Heart right ventricle (tissue), 16 donors: ENCODE measurements around the gene PKNOX2. TPM values are rescaled to one million over a fixed set of nuclear protein-coding genes. Genes with fewer than 3 reads are reported as not detected.

Source experiments
- ATAC-seq, 8 donors: fragments of 200-7000 bp; cut with Tn5 transposase; one replicate each; pipeline ENCODE4 v1.9.1; 2020; ENCODE audit warnings: mild to moderate bottlenecking in 8 of 8, moderate library complexity in 8 of 8, moderate number of reproducible peaks in 1 of 8
- DNase-seq, 2 donors: peaks; one replicate each; pipeline ENCODE4 v3.0.0-alpha.2; 2020
- H3K27ac ChIP-seq, 10 donors: fragments of 200-600 bp; sonication (generic) in 2 of 10; one replicate each; pipeline versions ENCODE4 v1.5.0 to v1.8.0; 2020 to 2022; ENCODE audit warnings: mild to moderate bottlenecking in 3 of 10
- H3K27me3 ChIP-seq, 7 donors: fragments of 200-600 bp; one replicate each; pipeline ENCODE4 v1.8.0; 2021 to 2022; ENCODE audit warnings: mild to moderate bottlenecking in 2 of 7
- H3K36me3 ChIP-seq, 9 donors: fragments of 200-600 bp; sonication (generic) in 1 of 9; one replicate each; pipeline versions ENCODE4 v1.5.0 to v1.8.0; 2020 to 2022; ENCODE audit warnings: mild to moderate bottlenecking in 2 of 9
- H3K4me1 ChIP-seq, 9 donors: fragments of 200-600 bp; sonication (generic) in 1 of 9; one replicate each; pipeline versions ENCODE4 v1.5.0 to v1.8.0; 2020 to 2022; ENCODE audit warnings: mild to moderate bottlenecking in 4 of 9
- H3K4me3 ChIP-seq, 10 donors: fragments of 200-600 bp; sonication (generic) in 2 of 10; one replicate each; pipeline versions ENCODE4 v1.5.0 to v1.8.0; 2020 to 2022; ENCODE audit warnings: mild to moderate bottlenecking in 7 of 10, moderate library complexity in 2 of 10
- H3K9me3 ChIP-seq, 11 donors: fragments of 200-600 bp in 10 of 11; sonication (generic) in 2 of 11; one replicate each; pipeline versions ENCODE4 v1.5.0 to v1.8.0; 2013 to 2022; ENCODE audit warnings: mild to moderate bottlenecking in 2 of 11, control low read depth in 1 of 11, moderate library complexity in 1 of 11
- whole genome bisulfite sequencing, 2 donors: extraction: QIAGEN DNeasy Blood & Tissue Kit; methylation state at CpG; one replicate each; pipeline ENCODE4 v1.1.7; 2013; ENCODE audit warnings: inconsistent platforms in 1 of 2; 5-methylcytosine and 5-hydroxymethylcytosine counted together
- intact Hi-C, 10 donors: fragments of 100-400 bp; cut with DNase I; formaldehyde crosslinking; loops; one replicate each; pipeline versions ENCODE4 v1.11.1 to v1.14.2; 2022
- polyA plus RNA-seq, 2 donors: library from polyadenylated mRNA; stranded (reverse); fragments of 200-250 nt; gene quantifications; one replicate each; pipeline ENCODE4 v1.2.3, GENCODE V29; 2013
- total RNA-seq, 10 donors: library from RNA; stranded (reverse); fragmentation: NEBNext Ultra II Directional in 3 of 10; extraction: Animal tissue kit (Norgen Biotek cat#: 25700) in 3 of 10; gene quantifications; one replicate each; pipeline versions ENCODE4 v1.2.1 to v1.2.4, GENCODE V29; 2021 to 2023
- TF ChIP-seq, protein P1 (sequence below), 9 donors: fragments of 200-600 bp; sonication (generic) in 2 of 9; IDR thresholded peaks; one replicate each; pipeline versions ENCODE4 v1.5.0 to v1.8.0; 2021 to 2022; ENCODE audit warnings: antibody characterized with exemption in 9 of 9, mild to moderate bottlenecking in 5 of 9, moderate library complexity in 1 of 9
- donor health status: Arrhythmogenic right ventricular cardiomyopathy.
- donor health status: ischemic (EF 13 %, LVEDD 7.1; RV severe dilation, severe dysfunction).
- donor health status: healthy with polysubstance abuse.
- donor health status: DM: no; HTN: yes; CAD: no.
- donor health status: DM: no; HTN: no; CAD: no.
- donor health status: ischemic (EF 25% LVEDD 6.9; RV normal size, moderate dysfunction).
- donor health status: ischemic (EF 25% LVEDD 5.7; RV mildly dilated, moderate dysfunction).
- donor health status: healthy.
- donor health status: DM: yes; HTN: yes; CAD: no.
- donor health status: Ischemic cardiomyopathy.
- donor health status: ischemic (EF 35%, LVEDD 5.7; RV mildly dilated, moderate dysfunction).
- donor health status: nonischemic (EF 11% LVEDD 7.7; RV severe dilation, severe dysfunction).
- donor health status: DM: yes; HTN: yes; CAD: no.
- donor health status: PGD.
- donor health status: ischemic (EF 29% LVEDD 5.4; RV normal size, mild dysfunction).
- donor health status: nonischemic (EF 23%, LVEDD 6.1; RV moderate dilation, normal function).

The PKNOX2 gene
- total and polyA plus RNA-seq, 12 donors, result 2.5 to 5.8 (median 4.5) TPM

DNA sequence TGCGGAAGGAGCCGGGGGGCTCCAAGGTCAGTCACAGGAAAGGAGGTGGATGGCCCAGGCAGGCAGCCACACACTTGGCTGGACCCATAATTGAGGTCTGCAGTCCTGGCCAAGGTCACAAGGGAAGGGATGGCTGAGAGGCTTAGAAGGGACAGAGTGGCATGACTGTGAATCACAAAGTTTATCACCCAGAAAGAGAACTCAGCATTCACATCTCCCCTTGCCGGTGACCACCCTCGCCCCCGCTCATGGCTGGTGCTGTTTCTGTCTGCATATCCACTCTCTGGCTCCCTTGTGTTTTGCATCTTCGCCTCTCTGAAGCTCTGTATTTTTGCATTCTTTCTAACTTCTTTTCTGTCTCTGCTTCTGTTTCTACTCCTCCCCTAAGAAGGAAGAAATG is 214.0 kb downstream of the PKNOX2 start:
- H3K4me1 ChIP-seq, result peaks cover 3 to 36% (median 27%) of the 10 kb centered on the region in 9 donors
- H3K4me3 ChIP-seq, result no peak overlapping the region
- H3K27me3 ChIP-seq, result no peaks in the 10 kb centered on the region
- intact Hi-C loops, result loop anchor here in 1 of 10 donors (10.0 kb wide), 1 partner anchor 736 kb away; no protein-coding TSS in a partner anchor
- no peaks in the 10 kb centered on the region for H3K36me3 ChIP-seq
- WGBS, 2 donors, result 81 to 91% methylated on average over 6 of the region's 6 CpGs
- H3K9me3 ChIP-seq, result no peaks in the 10 kb centered on the region
- DNase-seq (no peak), ATAC-seq (no peak)
- H3K27ac ChIP-seq, result no peak overlapping the region
- TF ChIP-seq, protein P1, sequence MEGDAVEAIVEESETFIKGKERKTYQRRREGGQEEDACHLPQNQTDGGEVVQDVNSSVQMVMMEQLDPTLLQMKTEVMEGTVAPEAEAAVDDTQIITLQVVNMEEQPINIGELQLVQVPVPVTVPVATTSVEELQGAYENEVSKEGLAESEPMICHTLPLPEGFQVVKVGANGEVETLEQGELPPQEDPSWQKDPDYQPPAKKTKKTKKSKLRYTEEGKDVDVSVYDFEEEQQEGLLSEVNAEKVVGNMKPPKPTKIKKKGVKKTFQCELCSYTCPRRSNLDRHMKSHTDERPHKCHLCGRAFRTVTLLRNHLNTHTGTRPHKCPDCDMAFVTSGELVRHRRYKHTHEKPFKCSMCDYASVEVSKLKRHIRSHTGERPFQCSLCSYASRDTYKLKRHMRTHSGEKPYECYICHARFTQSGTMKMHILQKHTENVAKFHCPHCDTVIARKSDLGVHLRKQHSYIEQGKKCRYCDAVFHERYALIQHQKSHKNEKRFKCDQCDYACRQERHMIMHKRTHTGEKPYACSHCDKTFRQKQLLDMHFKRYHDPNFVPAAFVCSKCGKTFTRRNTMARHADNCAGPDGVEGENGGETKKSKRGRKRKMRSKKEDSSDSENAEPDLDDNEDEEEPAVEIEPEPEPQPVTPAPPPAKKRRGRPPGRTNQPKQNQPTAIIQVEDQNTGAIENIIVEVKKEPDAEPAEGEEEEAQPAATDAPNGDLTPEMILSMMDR (IDR thresholded peaks at IDR 0.05), result no peak

- Histone ChIP-seq H3K4me3 (no peak overlapping the region), H3K9me3 (no peaks in the 10 kb centered on the region), H3K36me3 (no peaks in the 10 kb centered on the region), H3K27me3 (no peaks in the 10 kb centered on the region), H3K27ac (no peak overlapping the region), H3K4me1 (peaks cover 0 to 27% (median 17%) of the 10 kb centered on the region in 9 donors)
- intact Hi-C loops, result loop anchor here in 1 of 10 donors (10.0 kb wide), 1 partner anchor 735 kb away; no protein-coding TSS in a partner anchor
- TF ChIP-seq, protein P1 (IDR thresholded peaks at IDR 0.05), result no peak
- no peak for DNase-seq
- ATAC-seq, result no peak
- WGBS, 2 donors, result 78 to 80% methylated on average over 5 of the region's 5 CpGs
Measured at GRCh38 chr11:125379565-125379964, 215.0 kb downstream of the PKNOX2 start.

- no peaks in the 10 kb centered on the region for H3K27me3 ChIP-seq
- no peaks in the 10 kb centered on the region for H3K36me3 ChIP-seq
- ATAC-seq (no peak), DNase-seq (no peak)
- no peak overlapping the region for H3K4me3 ChIP-seq
- no peak overlapping the region for H3K27ac ChIP-seq
- TF ChIP-seq, protein P1 (IDR thresholded peaks at IDR 0.05), result no peak
- peaks cover 0 to 25% (median 17%) of the 10 kb centered on the region in 9 donors for H3K4me1 ChIP-seq
- 85 to 90% methylated on average over 14 of the region's 14 CpGs for WGBS, 2 donors
- intact Hi-C loops, result loop anchor here in 1 of 10 donors (10.0 kb wide), 1 partner anchor 735 kb away; no protein-coding TSS in a partner anchor
- H3K9me3 ChIP-seq, result no peaks in the 10 kb centered on the region
Measured at GRCh38 chr11:125379981-125380380, 215.4 kb downstream of the PKNOX2 start.

DNA sequence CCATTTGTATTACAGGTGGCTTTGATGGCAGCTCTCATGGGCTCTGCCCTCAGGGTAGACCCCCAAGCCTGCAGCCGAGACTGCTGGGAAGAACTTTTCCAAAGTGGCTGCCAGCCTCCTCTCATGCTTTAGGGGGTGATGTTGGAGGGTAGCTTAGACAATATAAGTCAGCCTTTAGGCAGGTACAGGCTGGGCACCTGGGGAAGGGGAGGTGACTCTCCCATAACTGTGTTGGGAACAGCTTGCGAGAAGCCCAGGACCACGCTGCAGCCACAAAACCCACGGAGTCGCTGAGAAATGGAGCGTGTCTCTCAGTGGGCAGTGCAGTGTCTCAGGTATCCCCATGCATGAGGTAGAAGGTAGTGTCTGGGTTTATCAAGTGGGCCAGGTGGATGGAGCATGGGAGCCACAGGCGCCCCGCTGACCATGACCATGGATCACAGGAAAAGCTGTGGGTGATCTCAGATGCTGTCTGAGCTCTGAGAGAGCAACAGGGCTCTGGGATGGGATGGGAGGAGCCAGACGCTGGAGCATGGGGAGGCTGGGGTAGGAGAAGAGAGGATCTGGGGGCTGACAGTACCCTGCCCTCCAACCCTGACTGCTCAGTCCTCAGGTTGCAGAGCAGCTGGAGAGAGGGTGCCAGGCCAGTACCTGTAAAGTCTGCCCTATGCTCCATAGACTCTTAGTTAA is 216.3 kb downstream of the PKNOX2 start:
- Histone ChIP-seq H3K9me3 (no peaks in the 10 kb centered on the region), H3K4me3 (no peak overlapping the region), H3K4me1 (peaks cover 0 to 16% (median 9%) of the 10 kb centered on the region in 9 donors), H3K27me3 (no peaks in the 10 kb centered on the region), H3K36me3 (no peaks in the 10 kb centered on the region), H3K27ac (no peak overlapping the region)
- WGBS, 2 donors, result 92 to 93% methylated on average over 9 of the region's 9 CpGs
- no peak for ATAC-seq
- TF ChIP-seq, protein P1 (IDR thresholded peaks at IDR 0.05), result no peak
- intact Hi-C loops, result no loop called here
- DNase-seq, result no peak
